Naive thymus-derived CD4-positive, alpha-beta T cell (primary cell): Measurements from ENCODE around the gene ATP11A. TPM values are rescaled to one million over a fixed set of nuclear protein-coding genes. Genes with fewer than 3 reads are reported as not detected.

Source experiments
- ATAC-seq: fragments of 150-1000 bp; cut with Tn5 transposase; 2 replicates; pipeline ENCODE4 v1.10.0; 2021; ENCODE audit warnings: mild to moderate bottlenecking, moderate library complexity
- CTCF ChIA-PET: fragments of 350-600 bp; sonication (Branson Sonifier 250); formaldehyde crosslinking; loops from one replicate; lab custom pipeline; 2021; ENCODE audit warnings: antibody characterized with exemption; lab: Charles Lee
- POLR2A ChIA-PET: fragments of 350-600 bp; sonication (Branson Sonifier 250); formaldehyde crosslinking; loops from one replicate; lab custom pipeline; 2021; ENCODE audit warnings: antibody characterized with exemption, inconsistent platforms; lab: Charles Lee
- DNase-seq, 9 donors: peaks; one replicate each; pipeline versions ENCODE4 v3.0.0 to v3.0.0-alpha.2; 2020 to 2022; ENCODE audit warnings: mixed read lengths in 1 of 9
- H3K27ac ChIP-seq: one replicate; pipeline ENCODE4 v1.7.0; 2013; ENCODE audit warnings: mild to moderate bottlenecking, low read depth, low read length, moderate library complexity
- H3K27me3 ChIP-seq, 2 donors: one replicate each; pipeline ENCODE4 v1.7.0; 2013; ENCODE audit warnings: low read length in 2 of 2, mild to moderate bottlenecking in 2 of 2, moderate library complexity in 2 of 2; ENCODE audit not compliant: control insufficient read depth in 2 of 2, insufficient read depth in 2 of 2
- H3K36me3 ChIP-seq, 3 experiments: 1 replicate in 2 of 3; 2 replicates in 1 of 3; pipeline ENCODE4 v1.7.0; 2013; ENCODE audit warnings: low read length in 3 of 3, mild to moderate bottlenecking in 3 of 3, moderate library complexity in 1 of 3; ENCODE audit not compliant: insufficient read depth in 3 of 3, control insufficient read depth in 2 of 3
- H3K4me1 ChIP-seq, 2 donors: one replicate each; pipeline ENCODE4 v1.7.0; 2013; ENCODE audit warnings: low read length in 2 of 2, mild to moderate bottlenecking in 2 of 2, moderate library complexity in 1 of 2; ENCODE audit not compliant: control insufficient read depth in 2 of 2, insufficient read depth in 2 of 2
- H3K4me3 ChIP-seq: 2 replicates; pipeline ENCODE4 v1.7.0; 2013; ENCODE audit warnings: mild to moderate bottlenecking, low read length
- H3K9me3 ChIP-seq, 3 experiments: 1 replicate in 2 of 3; 2 replicates in 1 of 3; pipeline ENCODE4 v1.7.0; 2013; ENCODE audit warnings: low read length in 3 of 3; ENCODE audit not compliant: control insufficient read depth in 2 of 3
- H3K27ac Mint-ChIP-seq, 9 donors: one replicate each; pipeline ENCODE4 v1.8.0; 2020 to 2022; ENCODE audit warnings: mixed read lengths in 9 of 9, mild to moderate bottlenecking in 8 of 9, moderate library complexity in 5 of 9, inconsistent platforms in 2 of 9
- H3K27me3 Mint-ChIP-seq, 5 donors: one replicate each; pipeline ENCODE4 v1.8.0; 2021 to 2022; ENCODE audit warnings: mixed read lengths in 5 of 5, mild to moderate bottlenecking in 1 of 5
- H3K36me3 Mint-ChIP-seq, 5 donors: one replicate each; pipeline ENCODE4 v1.8.0; 2020 to 2022; ENCODE audit warnings: mixed read lengths in 5 of 5, mild to moderate bottlenecking in 3 of 5, inconsistent platforms in 1 of 5
- H3K4me1 Mint-ChIP-seq, 7 donors: one replicate each; pipeline ENCODE4 v1.8.0; 2020 to 2022; ENCODE audit warnings: mixed read lengths in 7 of 7, mild to moderate bottlenecking in 3 of 7, inconsistent platforms in 1 of 7
- H3K4me3 Mint-ChIP-seq, 10 donors: one replicate each; pipeline ENCODE4 v1.8.0; 2020 to 2022; ENCODE audit warnings: mild to moderate bottlenecking in 10 of 10, mixed read lengths in 10 of 10, moderate library complexity in 6 of 10, inconsistent platforms in 2 of 10
- H3K9me3 Mint-ChIP-seq, 11 donors: one replicate each; pipeline ENCODE4 v1.8.0; 2020 to 2022; ENCODE audit warnings: mixed read lengths in 11 of 11, mild to moderate bottlenecking in 4 of 11, inconsistent platforms in 1 of 11, moderate library complexity in 1 of 11
- intact Hi-C, 2 donors: fragments of 100-400 bp; cut with micrococcal nuclease; formaldehyde crosslinking; loops; one replicate each; pipeline ENCODE4 v1.15.1; 2023
- polyA plus RNA-seq, 2 donors: library from polyadenylated mRNA; unstranded; fragments of 300-500 nt; fragmentation: Illumina TruSeq; gene quantifications; one replicate each; pipeline ENCODE4 v1.2.3, GENCODE V29; 2021
- total RNA-seq, 6 experiments: library from RNA in 5 of 6; stranded (reverse) in 5 of 6; gene quantifications; 1 replicate in 5 of 6; 2 replicates in 1 of 6; pipeline ENCODE4 v1.2.3 and lab custom pipeline; 2021 to 2026

The ATP11A gene
- total and polyA plus RNA-seq, 7 experiments from 2014 or later = 4.3 to 111 (median 58.5) TPM

DNA sequence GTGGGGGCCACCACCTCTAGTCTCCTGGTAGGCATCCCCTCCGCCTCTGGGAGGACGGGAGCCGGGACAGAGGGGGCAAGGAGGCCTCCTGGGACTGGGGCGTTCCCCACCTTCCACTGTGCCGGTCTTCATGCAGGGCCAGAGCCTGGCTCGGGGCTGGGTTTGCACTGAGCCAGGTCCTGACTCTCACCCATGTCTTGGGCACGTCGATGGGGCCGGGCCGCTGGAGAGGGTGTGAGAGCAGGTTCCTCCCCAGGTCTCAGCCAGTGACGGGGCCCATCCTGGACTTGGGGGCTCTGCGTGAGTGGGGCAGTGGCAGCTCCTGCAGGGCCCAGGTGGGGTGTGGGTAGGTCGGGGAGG is 26.6 kb downstream of the ATP11A start:
- Histone ChIP-seq H3K9me3 (no peaks in the 10 kb centered on the region), H3K36me3 (peaks cover 0 to 5% (median 0%) of the 10 kb centered on the region in 3 experiments), H3K4me3 (no peak overlapping the region), H3K27me3 (no peaks in the 10 kb centered on the region), H3K27ac (no peak overlapping the region), H3K4me1 (peaks cover 0 to 4% of the 10 kb centered on the region in 2 donors)
- Mint-ChIP-seq H3K27ac (no peak overlapping the region), H3K9me3 (peaks cover 0 to 4% (median 0%) of the 10 kb centered on the region in 11 donors), H3K27me3 (no peaks in the 10 kb centered on the region), H3K4me1 (peaks cover 4 to 38% (median 27%) of the 10 kb centered on the region in 7 donors), H3K4me3 (no peak overlapping the region), H3K36me3 (peaks cover 2 to 34% (median 15%) of the 10 kb centered on the region in 5 donors)
- POLR2A ChIA-PET = no interaction called here
- no peak for ATAC-seq
- CTCF ChIA-PET = no interaction called here
- DNase-seq = no peak
- intact Hi-C loops = no loop called here

GRCh38 chr13:112716841-112717520 is 27.1 kb downstream of the ATP11A start:
- H3K9me3 Mint-ChIP-seq = peaks cover 0 to 4% (median 0%) of the 10 kb centered on the region in 11 donors
- H3K27ac ChIP-seq = no peak overlapping the region
- H3K27me3 Mint-ChIP-seq = no peaks in the 10 kb centered on the region
- ChIA-PET CTCF (no interaction called here), POLR2A (no interaction called here)
- intact Hi-C loops = no loop called here
- H3K36me3 Mint-ChIP-seq = peaks cover 2 to 34% (median 15%) of the 10 kb centered on the region in 5 donors
- DNase-seq = no peak
- H3K4me1 ChIP-seq = no peaks in the 10 kb centered on the region
- H3K36me3 ChIP-seq = peaks cover 0 to 5% (median 0%) of the 10 kb centered on the region in 3 experiments
- no peak for ATAC-seq
- H3K4me1 Mint-ChIP-seq = peaks cover 4 to 42% (median 31%) of the 10 kb centered on the region in 7 donors
- H3K9me3 ChIP-seq = no peaks in the 10 kb centered on the region
- no peak overlapping the region for H3K4me3 Mint-ChIP-seq
- H3K27ac Mint-ChIP-seq = peak overlapping the region in 2 of 9 donors; percentile 7 to 9
- no peak overlapping the region for H3K4me3 ChIP-seq
- no peaks in the 10 kb centered on the region for H3K27me3 ChIP-seq

- Histone ChIP-seq H3K27me3 (no peaks in the 10 kb centered on the region), H3K27ac (no peak overlapping the region), H3K9me3 (no peaks in the 10 kb centered on the region), H3K4me3 (no peak overlapping the region), H3K36me3 (peaks cover 0 to 5% (median 0%) of the 10 kb centered on the region in 3 experiments), H3K4me1 (no peaks in the 10 kb centered on the region)
- Mint-ChIP-seq H3K9me3 (peaks cover 0 to 4% (median 0%) of the 10 kb centered on the region in 11 donors), H3K4me1 (peaks cover 10 to 51% (median 37%) of the 10 kb centered on the region in 7 donors), H3K36me3 (peaks cover 2 to 34% (median 15%) of the 10 kb centered on the region in 5 donors), H3K27ac (no peak overlapping the region), H3K4me3 (no peak overlapping the region), H3K27me3 (no peaks in the 10 kb centered on the region)
- ChIA-PET POLR2A (no interaction called here), CTCF (no interaction called here)
- DNase-seq (no peak), ATAC-seq (no peak)
- intact Hi-C loops = no loop called here
Measured at GRCh38 chr13:112718318-112718717, 28.5 kb downstream of the ATP11A start.

DNA sequence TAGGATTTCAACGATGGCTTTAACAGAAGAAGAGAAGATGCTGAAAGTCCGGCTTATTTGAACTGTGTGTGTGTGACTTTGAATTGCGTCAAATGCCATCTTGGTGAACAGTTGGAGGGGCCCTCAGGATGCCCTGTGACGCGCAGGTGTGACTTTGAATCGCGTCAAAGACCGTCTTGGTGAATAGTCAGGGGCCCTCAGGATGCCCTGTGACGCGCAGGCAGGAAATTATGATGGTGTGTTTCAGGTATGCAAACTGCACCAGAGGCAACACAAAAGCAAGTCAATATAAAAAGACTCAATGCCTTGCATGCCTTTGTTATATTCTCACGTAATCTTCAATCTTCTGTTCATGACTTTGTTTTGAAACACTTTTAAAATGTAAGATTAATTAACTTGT is 29.2 kb downstream of the ATP11A start:
- Mint-ChIP-seq H3K36me3 (peaks cover 2 to 33% (median 15%) of the 10 kb centered on the region in 5 donors), H3K4me1 (peaks cover 13 to 56% (median 42%) of the 10 kb centered on the region in 7 donors), H3K27ac (peak overlapping the region in 1 of 9 donors; percentile 26), H3K9me3 (peaks cover 0 to 4% (median 0%) of the 10 kb centered on the region in 11 donors), H3K4me3 (no peak overlapping the region), H3K27me3 (no peaks in the 10 kb centered on the region)
- CTCF ChIA-PET = no interaction called here
- no peak for DNase-seq
- Histone ChIP-seq H3K27me3 (no peaks in the 10 kb centered on the region), H3K27ac (no peak overlapping the region), H3K36me3 (peaks cover 0 to 5% (median 0%) of the 10 kb centered on the region in 3 experiments), H3K9me3 (no peaks in the 10 kb centered on the region), H3K4me3 (no peak overlapping the region), H3K4me1 (no peaks in the 10 kb centered on the region)
- no peak for ATAC-seq
- POLR2A ChIA-PET = no interaction called here
- intact Hi-C loops = no loop called here

- DNase-seq (no peak), ATAC-seq (no peak)
- H3K27ac ChIP-seq = no peak overlapping the region
- intact Hi-C loops = no loop called here
- ChIA-PET POLR2A (no interaction called here), CTCF (no interaction called here)
- no peaks in the 10 kb centered on the region for H3K9me3 ChIP-seq
- Mint-ChIP-seq H3K27ac (no peak overlapping the region), H3K27me3 (no peaks in the 10 kb centered on the region), H3K4me1 (peaks cover 16 to 52% (median 39%) of the 10 kb centered on the region in 7 donors), H3K9me3 (peaks cover 0 to 4% (median 0%) of the 10 kb centered on the region in 11 donors), H3K4me3 (no peak overlapping the region), H3K36me3 (peaks cover 2 to 28% (median 11%) of the 10 kb centered on the region in 5 donors)
- H3K36me3 ChIP-seq = no peaks in the 10 kb centered on the region
- H3K4me3 ChIP-seq = no peak overlapping the region
- H3K27me3 ChIP-seq = no peaks in the 10 kb centered on the region
- no peaks in the 10 kb centered on the region for H3K4me1 ChIP-seq
Measured at GRCh38 chr13:112719556-112719955, 29.7 kb downstream of the ATP11A start.

- Mint-ChIP-seq H3K4me1 (peaks cover 18 to 51% (median 36%) of the 10 kb centered on the region in 7 donors), H3K4me3 (no peak overlapping the region), H3K9me3 (peaks cover 0 to 4% (median 0%) of the 10 kb centered on the region in 11 donors), H3K36me3 (peaks cover 2 to 22% (median 6%) of the 10 kb centered on the region in 5 donors), H3K27ac (peak overlapping the region in 4 of 9 donors; percentile 2 to 86 (median 26)), H3K27me3 (no peaks in the 10 kb centered on the region)
- Histone ChIP-seq H3K27me3 (no peaks in the 10 kb centered on the region), H3K4me1 (peaks cover 0 to under 1% of the 10 kb centered on the region in 2 donors), H3K27ac (no peak overlapping the region), H3K9me3 (no peaks in the 10 kb centered on the region), H3K4me3 (no peak overlapping the region), H3K36me3 (no peaks in the 10 kb centered on the region)
- DNase-seq (no peak), ATAC-seq (no peak)
- ChIA-PET CTCF (interaction anchor here (0.5 kb wide), 1 partner anchor 82 kb away, joined by 3 read pairs; no protein-coding TSS in a partner anchor), POLR2A (no interaction called here)
- intact Hi-C loops = no loop called here
Measured at GRCh38 chr13:112720251-112720650, 30.4 kb downstream of the ATP11A start.
